Hematopoietic multipotent progenitor cell (in vitro differentiated cells): ENCODE measurements around the gene SLC37A1. TPM values are rescaled to one million over a fixed set of nuclear protein-coding genes. Genes with fewer than 3 reads are reported as not detected.
A peak's percentile ranks its signal among the peaks of the same experiment; 100 is the strongest.
"Not testable (repeated sequence)": the region's sequence is repeated elsewhere in the genome, so short reads cannot be mapped to it uniquely, and the experiment has no call there.

Experiments used
- DNase-seq, 3 donors: peaks; one replicate each; pipeline ENCODE4 v3.0.0-alpha.2; 2011 to 2015; ENCODE audit warnings: low read depth in 2 of 3, low spot score in 2 of 3
- total RNA-seq: library from RNA; depleted of rRNA; stranded (reverse); fragments of >200 nt; gene quantifications from one replicate; pipeline ENCODE4 v1.2.3, GENCODE V29; 2012

Gene SLC37A1
- total RNA-seq: 50.9 TPM

DNA sequence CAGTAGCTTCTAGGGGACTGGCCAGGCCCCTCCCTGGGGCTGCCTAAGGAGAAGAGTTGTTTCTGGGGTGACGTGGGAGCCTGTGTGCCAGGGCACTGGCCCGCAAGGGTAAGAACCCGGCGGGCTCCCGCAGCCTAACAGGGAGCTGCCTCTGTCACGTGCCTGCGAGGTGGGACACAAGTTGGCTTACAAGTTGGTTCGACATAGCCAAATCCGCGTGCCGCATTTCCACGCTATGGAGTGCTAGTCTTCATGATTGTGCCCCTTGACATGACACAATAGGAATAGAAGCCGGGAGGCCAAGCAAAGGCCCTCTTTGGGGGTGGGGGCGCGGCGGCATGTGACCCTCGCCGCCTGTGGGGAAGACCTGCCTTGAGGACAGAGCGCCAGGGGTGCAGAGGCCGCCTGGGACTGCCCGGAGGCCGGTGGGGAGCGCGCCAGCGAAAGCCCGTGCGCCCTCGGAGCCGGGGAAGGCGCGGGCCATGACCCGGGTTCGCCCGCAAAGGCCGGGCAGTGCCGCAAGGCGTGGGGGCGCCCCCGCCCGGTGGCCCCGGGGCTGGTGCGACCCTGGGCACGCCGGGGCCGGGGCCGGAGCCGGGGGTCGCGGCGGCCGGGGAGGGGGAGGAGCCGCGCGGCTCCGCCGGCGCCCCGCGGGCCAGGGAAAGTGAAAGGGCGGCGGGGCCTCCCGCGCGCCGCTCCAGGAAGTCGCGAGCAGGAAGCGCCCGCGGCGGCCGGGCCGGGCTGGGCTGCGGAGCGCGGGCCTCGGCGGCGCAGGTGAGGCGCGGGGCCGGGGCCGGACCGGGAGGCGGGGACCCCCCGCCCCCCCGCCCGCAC is at the start of gene SLC37A1:
TSS of gene SLC37A1 (plus strand) at position 702 of the 834 bp plus-strand sequence. CDS start 4,603 bp downstream, outside the sequence.
- DNase-seq: no peak

DNA sequence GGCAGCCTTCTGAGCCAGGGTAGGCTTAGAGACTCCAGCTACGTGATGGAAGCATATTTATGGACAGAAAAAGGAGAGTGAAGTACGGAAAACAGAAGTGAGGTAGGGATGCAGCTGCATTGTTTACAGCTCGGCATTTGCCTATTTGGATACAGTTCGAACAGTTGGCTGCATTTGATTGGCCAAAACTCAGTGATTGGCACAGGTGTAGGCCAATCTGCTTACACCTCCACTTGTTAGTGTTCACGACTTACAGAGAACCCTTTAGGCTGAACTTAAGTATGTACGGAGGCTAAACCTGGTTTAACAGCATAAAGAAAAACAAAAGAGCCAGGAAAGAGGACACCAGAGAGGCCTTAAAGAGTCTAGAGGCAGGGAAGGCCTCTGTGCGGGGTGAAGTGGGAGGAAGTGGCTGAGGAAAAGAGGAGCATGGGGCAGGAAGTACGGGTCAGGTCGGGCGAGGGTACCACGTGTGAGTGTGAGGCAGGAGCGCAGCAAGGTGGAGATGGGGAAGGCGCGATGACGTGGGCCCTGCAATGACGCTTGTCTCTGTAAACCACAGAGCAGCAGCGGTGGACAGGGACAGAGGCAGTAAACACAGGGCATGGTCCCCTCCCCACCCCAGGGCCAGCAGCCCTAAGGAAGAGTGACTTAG is 49.7 kb upstream of the SLC37A1 start:
- peak; percentile 47 to 87 (median 74) for DNase-seq

DNA sequence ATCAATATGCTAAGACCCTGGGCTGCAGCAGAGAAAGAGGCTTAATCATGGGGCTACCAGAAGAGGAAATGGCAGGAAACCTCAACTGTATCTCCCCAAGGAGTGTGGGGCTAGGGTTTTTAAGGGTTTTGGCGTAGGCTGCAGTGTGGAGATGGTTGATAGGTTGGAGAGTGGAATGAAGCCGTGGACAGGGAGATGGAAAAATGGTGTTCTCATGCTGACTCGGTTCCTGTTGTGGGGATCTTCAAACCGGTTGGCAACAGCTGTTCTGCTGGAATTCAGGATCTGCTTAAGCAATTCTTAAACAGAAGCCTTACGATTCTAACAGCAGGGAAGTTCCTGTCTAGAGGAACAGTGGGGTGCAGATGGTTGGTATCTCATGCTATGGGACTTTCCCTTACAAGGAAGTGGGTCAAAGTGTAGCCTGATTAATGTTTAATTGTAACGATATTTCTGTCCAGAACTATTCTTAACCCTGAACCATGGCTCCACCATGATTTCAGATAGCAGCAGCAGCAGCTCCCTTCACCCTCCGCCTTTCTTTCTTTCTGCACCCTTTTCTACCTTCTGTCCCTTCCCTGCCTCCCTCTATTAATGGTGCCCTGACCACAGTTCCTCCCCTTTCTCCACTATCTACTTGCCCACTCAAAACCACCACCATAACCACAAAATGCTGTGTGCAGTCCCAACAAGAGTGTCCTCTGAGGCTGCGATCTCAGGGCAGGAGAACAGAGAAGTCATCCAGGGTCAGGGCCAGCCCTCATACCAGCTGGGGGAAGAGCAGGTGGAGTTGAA is 48.4 kb upstream of the SLC37A1 start:
- peak in 2 of 3 donors; percentile 78 to 83 for DNase-seq

DNA sequence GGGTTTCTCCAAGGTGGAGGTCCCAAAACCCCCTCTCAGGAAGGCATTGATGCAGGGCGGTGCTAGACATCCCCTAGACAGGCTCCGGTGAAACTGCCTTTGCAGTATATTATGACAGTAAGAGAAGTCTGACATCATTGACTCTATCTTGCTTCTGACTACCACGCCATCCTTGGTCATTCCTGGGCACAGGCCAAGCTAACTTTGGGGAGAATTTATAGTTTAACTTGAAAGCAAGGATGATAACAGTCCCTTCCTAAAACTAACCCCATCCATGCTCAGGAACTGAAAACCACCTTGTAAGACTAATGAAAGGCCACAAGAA is 47.9 kb upstream of the SLC37A1 start:
- DNase-seq: no peak

DNA sequence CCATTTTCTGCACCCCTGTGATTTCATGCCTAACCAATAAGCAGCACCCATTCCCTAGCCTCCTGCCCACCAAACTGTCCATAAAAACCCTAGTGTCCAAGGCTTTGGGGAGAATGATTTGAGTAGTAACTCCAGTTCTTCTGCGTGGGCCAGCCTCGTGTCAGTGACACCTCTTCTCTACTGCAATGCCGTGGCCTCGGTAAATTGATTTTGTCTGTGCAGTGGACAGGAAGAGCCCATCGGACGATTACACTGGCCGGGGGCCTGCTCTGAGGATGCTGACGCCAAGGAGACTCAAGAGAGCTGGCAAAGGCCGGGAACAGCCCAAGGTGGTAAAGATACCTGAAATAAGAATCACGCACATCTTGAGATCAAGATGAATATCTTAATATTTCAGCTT is 47.0 kb upstream of the SLC37A1 start:
- no peak for DNase-seq

DNA sequence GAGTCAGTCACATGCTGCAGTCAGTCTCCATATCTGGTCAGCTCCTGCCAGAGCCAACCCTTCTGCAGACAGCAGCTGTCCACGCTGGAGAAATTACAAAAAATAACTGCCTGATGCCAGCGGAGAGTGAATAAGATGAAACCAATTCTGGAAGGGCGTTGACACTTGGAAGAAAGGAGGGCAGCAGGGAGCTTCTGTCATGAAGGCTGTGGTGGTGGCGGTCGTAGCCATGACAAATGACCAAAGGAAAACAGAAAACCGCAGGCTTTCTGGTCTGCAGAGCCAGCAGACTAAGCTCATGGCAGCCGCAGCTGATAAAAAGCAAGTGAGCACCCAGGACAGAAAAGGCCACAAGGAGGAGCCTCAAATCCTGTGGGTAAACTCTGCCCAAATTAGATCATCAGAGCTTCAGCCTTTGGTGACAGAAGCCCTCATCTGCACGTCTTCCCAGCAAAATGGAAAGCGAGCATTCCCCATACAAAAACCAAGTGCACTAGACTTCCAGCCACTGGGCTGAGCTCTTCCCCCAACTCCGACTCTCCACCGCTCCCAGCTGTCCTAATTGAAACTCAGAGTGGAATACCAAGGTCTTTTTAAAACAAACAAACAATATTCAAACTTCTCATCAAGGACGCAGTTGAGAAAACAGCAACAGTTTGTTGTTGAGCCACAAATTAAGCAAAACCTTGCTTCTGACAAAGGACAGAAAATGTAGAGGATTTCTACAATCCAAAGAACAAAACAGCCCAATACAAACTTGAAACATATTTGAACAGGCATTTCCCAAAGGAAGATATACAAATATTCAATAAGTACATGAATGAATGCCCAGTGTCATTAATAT is 46.3 kb upstream of the SLC37A1 start:
- DNase-seq: peak in 2 of 3 donors; percentile 66 to 73

DNA sequence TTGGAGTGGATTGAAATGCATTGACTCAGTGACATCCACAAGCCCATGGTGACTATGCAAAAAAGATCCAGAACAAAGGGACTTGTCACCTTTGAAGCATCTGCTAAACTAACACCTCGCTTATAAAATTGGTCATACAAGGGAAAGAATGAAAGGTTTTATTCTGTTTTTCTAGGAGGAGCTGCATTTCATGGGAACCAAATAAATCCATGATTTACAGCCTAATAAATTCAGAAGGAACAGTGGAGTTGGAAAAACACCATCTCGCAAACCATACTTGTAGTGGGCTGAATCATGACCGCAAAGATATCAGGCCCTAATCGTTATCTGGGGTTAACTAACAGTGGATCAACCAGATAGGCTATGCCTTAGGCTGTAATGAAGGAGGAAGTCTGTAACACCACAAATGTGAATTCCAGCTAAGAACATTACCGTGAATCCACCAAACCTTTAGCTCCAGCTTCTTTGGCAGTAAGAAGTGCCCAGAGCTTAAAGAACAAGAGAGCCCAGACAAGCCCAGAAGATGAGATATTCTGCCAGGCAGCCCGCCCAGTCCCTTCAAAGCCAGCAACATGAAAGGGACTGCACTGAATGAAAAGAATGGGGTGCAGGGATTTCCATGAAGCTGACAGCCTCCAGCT is 45.0 kb upstream of the SLC37A1 start:
- peak in 1 of 3 donors; percentile 33 for DNase-seq

DNA sequence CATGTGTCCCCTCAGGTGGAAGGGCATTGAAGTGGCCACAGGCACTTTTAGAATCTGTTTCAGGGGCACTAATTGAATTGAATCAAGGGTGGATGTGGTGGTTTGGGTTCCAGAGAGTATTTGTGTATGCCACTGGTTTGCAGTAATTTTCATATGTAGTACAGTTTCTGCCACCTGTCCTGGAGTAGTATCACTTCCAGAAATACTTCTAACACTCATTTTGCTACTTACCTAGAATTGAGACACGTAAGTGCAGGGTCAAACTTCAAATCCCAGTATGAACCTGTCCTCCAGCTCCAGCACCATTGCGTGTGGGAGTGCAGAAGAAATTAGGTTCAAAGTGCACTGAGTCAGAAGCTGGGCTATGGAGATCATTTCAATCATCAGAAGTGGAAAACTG is 44.4 kb upstream of the SLC37A1 start:
- DNase-seq: no peak

DNA sequence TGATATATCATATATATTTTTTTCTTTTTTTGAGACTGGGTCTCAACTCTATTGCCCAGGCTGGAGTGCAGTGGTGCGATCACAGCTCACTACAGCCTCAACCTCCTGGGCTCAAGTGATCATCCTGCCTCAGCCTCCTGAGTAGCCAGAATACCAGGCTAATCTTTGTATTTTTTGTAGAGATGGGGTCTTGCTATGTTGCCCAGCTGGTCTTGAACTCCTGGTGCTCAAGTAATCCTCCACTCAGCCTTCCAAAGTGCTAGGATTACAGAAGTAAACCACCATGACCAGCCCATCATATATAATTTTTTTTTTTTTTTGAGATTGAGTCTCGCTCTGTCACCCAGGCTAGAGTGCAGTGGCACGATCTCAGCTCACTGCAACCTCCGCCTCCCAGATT is 43.9 kb upstream of the SLC37A1 start:
- not testable (repeated sequence) for DNase-seq

DNA sequence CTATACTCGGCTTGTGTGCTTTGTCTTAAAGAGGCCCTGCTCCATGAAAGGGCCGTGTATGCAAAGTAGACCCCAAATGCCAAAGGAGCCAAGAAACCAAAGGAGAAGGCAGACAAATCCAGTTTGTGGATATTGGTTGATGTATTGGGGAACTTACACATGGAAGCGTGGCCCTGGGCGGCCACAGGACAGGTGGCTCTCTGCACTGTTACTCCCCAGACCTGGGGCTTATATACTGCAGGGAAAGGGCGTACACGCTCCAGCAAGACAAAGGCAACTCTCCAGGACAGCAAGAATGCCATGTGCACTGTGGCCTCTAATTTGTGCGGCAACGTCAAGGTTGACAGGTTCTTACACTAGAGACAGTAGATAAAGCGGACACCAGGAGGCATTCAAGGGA is 42.4 kb upstream of the SLC37A1 start:
- DNase-seq: no peak

DNA sequence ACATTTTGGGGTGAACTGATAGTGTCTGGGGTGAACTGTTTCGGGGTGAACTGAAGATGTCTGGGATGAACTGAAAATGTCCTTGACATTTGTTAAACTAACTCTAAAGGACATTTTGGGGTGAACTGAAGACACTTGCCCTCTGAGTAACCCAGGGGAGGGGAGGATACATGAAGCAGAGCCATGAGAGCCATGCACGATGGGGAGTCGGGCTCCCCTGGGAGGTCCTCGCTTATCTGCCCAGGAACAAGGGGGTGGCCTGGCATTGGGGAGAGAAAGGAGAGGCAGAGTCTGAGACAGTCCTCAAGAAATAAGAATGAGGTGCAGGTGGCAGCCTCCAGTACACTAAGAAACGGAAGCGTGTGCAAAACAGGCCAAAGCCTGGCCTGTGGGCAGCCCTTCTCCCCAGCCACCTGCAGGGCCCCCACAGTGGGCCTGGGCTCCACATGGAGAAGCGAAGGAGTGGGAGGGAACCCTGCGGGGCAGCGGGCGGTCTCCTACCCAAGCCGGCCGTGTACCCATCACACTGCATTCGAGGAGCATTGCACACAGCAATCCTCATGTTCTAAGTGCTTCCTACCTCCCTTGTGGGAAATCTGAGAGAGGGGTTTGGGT is 41.8 kb upstream of the SLC37A1 start:
- DNase-seq: no peak

DNA sequence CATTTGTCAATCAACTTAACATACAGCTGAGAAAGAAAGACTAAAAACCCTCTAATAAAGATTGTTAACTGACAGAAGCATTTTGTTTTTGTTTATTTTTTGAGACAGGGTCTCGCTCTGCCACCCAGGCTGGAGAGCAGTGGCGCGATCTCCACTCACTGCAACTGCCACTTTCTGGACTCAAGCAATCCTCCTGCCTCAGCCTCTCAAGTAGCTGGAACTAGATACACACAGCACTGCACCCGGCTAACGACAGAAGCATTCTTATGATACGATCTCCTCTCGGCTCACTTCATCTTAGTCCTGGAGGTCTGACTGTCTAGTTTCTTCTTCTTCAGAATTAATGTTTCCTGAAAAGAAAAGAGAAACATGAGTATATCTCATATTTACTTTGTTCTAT is 41.1 kb upstream of the SLC37A1 start:
- DNase-seq: no peak

DNA sequence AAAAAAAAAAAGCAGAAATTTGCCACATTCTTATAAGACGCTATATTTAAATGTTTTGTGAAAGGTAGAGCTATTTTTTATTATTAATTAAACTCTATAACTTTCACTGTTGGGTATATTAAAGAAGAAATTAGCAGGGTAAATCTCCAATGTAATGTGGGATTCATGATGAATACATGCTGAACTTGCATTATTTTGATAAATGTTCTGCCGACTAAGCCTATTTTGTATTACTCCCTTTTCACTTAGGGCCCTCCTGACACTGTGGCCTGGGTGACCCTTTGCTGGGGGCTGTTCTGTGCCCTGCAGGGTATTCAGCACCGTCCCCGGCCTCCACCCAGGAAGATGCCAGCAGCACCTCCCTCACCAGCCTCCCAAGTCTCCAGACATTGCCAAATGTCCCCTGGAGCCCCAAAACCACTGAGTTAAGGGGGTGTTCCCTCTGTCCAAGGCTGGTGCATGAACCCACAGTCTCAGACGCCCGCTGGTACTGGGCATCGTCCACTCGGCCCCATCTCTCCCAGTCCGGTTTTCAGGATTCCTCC is 40.1 kb upstream of the SLC37A1 start:
- DNase-seq: no peak

DNA sequence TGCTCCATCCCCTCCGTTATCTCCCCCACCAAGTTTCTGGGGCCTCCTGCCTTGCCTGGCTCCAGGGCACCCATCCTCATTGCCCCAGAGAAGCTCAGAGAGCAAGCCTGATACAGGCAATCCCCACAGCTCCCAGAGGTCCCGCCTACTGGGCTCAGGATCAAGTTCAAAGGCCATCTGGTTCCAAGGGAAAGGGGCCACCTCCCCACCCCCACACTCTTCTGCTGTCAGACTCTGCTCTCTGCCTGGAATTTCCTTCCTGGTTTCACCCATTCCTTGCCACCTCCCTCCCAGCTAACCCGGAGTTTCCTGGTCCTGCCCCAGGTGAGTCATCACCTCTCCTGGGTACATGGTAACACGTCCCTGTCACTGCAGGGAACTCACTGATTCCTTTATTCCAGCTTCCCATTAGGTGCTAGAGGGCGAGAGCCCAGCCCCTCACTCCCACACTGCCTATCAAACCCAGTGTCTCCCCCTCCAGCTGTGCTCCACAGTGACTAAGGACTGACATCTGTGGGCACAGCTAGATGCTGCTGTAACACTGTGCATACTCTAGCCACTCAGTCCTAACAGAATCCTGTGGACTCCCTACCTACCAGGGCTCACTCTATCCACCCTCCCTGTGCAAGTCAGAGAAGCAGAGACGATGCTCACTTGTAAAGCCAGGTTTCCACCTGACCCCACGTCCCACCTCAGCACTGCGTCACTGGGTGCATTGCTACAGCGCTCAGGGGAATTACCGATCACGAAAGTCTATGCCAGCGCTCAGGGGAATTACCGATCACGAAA is 39.4 kb upstream of the SLC37A1 start:
- peak in 1 of 3 donors; percentile 37 for DNase-seq

DNA sequence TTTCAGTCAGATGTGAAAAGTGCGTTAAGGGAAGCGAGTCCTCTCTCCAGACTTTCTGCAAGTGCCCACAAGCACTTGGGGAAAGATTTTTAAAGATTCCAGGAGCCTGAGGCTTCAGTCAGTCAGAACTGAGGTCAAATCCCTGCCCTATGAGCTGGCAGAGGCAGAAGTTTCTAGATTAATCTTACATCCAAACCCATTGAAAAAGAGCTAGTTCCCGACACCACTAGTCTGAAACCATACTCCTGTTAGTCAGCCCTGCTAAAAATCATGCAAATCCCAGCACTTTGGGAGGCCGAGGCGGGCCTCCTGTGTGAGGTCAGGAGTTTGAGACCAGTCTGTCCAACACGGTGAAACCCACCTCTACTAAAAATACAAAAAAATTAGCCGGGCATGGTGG is 38.6 kb upstream of the SLC37A1 start:
- no peak for DNase-seq

DNA sequence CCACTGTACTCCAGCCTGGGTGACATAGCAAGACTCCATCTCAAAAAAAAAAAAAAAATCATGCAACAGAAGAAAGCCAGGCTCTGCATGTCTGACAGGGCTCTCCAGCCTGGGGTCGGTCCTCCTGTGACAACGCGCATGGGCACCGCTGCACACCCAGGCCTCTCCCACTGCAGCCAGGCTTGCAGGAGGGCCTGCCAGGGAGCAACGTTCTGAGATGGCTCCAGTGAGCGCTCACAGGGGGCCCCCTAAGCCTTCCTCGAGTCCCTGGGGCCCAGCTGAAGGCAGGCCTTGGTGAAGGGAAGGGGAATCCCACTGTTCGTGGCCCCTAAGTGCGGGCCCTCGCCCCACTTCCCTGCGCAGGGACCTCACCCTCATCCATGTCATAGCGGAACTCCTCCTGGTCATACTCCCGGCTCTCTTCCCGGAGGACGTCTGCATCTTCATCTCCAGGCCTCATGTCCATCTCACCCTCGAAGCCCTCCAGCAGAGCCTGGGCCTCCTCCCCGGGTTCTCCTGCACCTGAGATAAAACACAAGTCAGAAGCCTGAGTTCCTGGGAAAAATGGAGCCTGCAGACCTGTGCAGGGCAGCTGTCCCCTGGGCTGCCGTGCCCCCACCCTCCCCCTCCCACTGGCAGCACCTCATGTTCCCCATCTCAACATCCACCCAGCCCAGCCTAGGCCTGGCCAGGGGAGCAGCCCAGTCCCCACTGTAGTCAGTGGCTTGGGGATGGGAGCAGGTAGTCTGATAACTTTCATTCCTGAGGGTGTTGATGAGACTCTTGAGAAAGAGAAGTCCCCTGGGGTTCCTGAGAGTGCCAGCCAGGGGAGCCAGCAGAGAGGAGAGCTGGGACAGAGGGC is 37.9 kb upstream of the SLC37A1 start:
- DNase-seq: no peak
